Measurements from ENCODE around the gene DNAH8. TPM values are rescaled to one million over a fixed set of nuclear protein-coding genes. Genes with fewer than 3 reads are reported as not detected.
A peak's percentile ranks its signal among the peaks of the same experiment; 100 is the strongest.

Gene DNAH8
- total RNA-seq, 1 donor from 2014 or later: not detected

DNA sequence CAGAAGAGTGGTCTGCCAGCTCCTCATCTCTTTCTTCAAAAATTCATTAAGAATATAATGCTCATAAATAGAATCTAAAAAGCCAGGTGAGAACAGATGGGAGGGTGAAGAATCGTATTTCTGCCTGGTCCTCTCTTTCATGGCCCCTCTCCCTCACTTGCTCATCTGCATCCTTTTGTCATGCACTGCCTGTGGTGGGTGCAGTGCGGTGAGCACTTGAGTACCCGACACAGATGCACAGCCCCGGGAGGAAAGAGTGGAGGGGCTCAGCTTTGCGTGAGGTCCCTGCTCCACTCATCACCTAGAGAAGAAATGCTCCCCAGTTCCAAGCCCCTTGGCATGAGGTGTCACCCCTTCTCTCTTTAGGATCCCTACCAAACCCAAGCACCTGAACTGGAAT, 275.4 kb downstream of the DNAH8 start:
- H3K4me1 Mint-ChIP-seq (ENCODE audit: low read depth, unreplicated experiment): no peaks in the 10 kb centered on the region
- Histone ChIP-seq H3K4me2 (ENCODE audit: low read length) (no peak overlapping the region), H3K79me2 (ENCODE audit: insufficient read depth, low read length) (no peaks in the 10 kb centered on the region), H3K36me3 (ENCODE audit: insufficient read depth, low read length) (no peaks in the 10 kb centered on the region), H3K9me3 (ENCODE audit: insufficient read depth, low read depth, low read length) (no peaks in the 10 kb centered on the region), H3K9ac (ENCODE audit: low read length) (no peak overlapping the region), H3K27me3 (ENCODE audit: insufficient read depth, low read length) (no peaks in the 10 kb centered on the region), H3K4me3 (ENCODE audit: insufficient read depth, low read depth, low read length) (no peak overlapping the region), H3K27ac (ENCODE audit: low read depth, low read length) (no peak overlapping the region), H2AFZ (ENCODE audit: low read depth, low read length) (no peak overlapping the region), H3K4me1 (ENCODE audit: insufficient read depth, low read length) (no peaks in the 10 kb centered on the region), H4K20me1 (ENCODE audit: insufficient read depth, low read length) (no peaks in the 10 kb centered on the region)
- peaks cover 4% of the 10 kb centered on the region for H3K27me3 Mint-ChIP-seq (ENCODE audit: low read depth, unreplicated experiment)
- no peaks in the 10 kb centered on the region for H3K36me3 Mint-ChIP-seq (ENCODE audit: low read depth, unreplicated experiment)
- TF ChIP-seq, protein P1, sequence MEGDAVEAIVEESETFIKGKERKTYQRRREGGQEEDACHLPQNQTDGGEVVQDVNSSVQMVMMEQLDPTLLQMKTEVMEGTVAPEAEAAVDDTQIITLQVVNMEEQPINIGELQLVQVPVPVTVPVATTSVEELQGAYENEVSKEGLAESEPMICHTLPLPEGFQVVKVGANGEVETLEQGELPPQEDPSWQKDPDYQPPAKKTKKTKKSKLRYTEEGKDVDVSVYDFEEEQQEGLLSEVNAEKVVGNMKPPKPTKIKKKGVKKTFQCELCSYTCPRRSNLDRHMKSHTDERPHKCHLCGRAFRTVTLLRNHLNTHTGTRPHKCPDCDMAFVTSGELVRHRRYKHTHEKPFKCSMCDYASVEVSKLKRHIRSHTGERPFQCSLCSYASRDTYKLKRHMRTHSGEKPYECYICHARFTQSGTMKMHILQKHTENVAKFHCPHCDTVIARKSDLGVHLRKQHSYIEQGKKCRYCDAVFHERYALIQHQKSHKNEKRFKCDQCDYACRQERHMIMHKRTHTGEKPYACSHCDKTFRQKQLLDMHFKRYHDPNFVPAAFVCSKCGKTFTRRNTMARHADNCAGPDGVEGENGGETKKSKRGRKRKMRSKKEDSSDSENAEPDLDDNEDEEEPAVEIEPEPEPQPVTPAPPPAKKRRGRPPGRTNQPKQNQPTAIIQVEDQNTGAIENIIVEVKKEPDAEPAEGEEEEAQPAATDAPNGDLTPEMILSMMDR (IDR thresholded peaks at IDR 0.05; ENCODE audit: insufficient read depth, low read depth, low read length): no peak
- no peak for TF ChIP-seq EZH2 (IDR thresholded peaks at IDR 0.05; ENCODE audit: insufficient read depth, low read length)
- no peak overlapping the region for H3K4me3 Mint-ChIP-seq (ENCODE audit: unreplicated experiment)
- DNase-seq (ENCODE audit: low read depth) (no peak), FAIRE-seq (no peak)
- H3K9me3 Mint-ChIP-seq (ENCODE audit: unreplicated experiment): no peaks in the 10 kb centered on the region
- H3K27ac Mint-ChIP-seq (ENCODE audit: unreplicated experiment): no peak overlapping the region

DNA sequence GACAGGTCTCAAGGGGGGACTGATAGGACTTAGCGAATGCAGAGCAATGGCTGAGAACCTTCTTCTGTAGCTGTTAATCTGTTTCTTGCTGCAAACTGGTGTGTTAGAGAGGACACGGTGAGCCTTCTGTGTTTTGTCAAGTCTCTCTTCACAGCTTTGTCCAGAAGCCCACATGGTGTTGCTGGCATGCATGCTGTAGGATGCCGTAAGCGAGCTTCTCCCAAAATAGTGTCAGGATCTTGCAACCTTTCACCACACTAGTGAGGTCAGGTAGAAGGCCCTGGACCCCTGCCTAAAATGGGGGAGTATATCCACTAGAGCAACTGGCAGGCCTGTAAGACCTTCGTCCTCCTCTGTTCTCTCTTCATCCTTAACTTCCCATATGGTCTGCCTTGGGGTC, 281.6 kb downstream of the DNAH8 start:
- DNase-seq (ENCODE audit: low read depth): no peak
- FAIRE-seq: no peak
- H3K36me3 Mint-ChIP-seq (ENCODE audit: low read depth, unreplicated experiment): no peaks in the 10 kb centered on the region
- Histone ChIP-seq H3K36me3 (ENCODE audit: insufficient read depth, low read length) (no peaks in the 10 kb centered on the region), H3K4me2 (ENCODE audit: low read length) (no peak overlapping the region), H3K9ac (ENCODE audit: low read length) (no peak overlapping the region), H3K9me3 (ENCODE audit: insufficient read depth, low read depth, low read length) (no peaks in the 10 kb centered on the region), H3K27ac (ENCODE audit: low read depth, low read length) (no peak overlapping the region), H3K27me3 (ENCODE audit: insufficient read depth, low read length) (peaks cover 2% of the 10 kb centered on the region), H4K20me1 (ENCODE audit: insufficient read depth, low read length) (no peaks in the 10 kb centered on the region), H3K79me2 (ENCODE audit: insufficient read depth, low read length) (no peaks in the 10 kb centered on the region), H2AFZ (ENCODE audit: low read depth, low read length) (no peak overlapping the region), H3K4me1 (ENCODE audit: insufficient read depth, low read length) (no peaks in the 10 kb centered on the region), H3K4me3 (ENCODE audit: insufficient read depth, low read depth, low read length) (no peak overlapping the region)
- no peak overlapping the region for H3K4me3 Mint-ChIP-seq (ENCODE audit: unreplicated experiment)
- no peaks in the 10 kb centered on the region for H3K9me3 Mint-ChIP-seq (ENCODE audit: unreplicated experiment)
- H3K27ac Mint-ChIP-seq (ENCODE audit: unreplicated experiment): no peak overlapping the region
- peaks cover 26% of the 10 kb centered on the region for H3K27me3 Mint-ChIP-seq (ENCODE audit: low read depth, unreplicated experiment)
- TF ChIP-seq EZH2 (IDR thresholded peaks at IDR 0.05; ENCODE audit: insufficient read depth, low read length): no peak
- H3K4me1 Mint-ChIP-seq (ENCODE audit: low read depth, unreplicated experiment): no peaks in the 10 kb centered on the region

DNA sequence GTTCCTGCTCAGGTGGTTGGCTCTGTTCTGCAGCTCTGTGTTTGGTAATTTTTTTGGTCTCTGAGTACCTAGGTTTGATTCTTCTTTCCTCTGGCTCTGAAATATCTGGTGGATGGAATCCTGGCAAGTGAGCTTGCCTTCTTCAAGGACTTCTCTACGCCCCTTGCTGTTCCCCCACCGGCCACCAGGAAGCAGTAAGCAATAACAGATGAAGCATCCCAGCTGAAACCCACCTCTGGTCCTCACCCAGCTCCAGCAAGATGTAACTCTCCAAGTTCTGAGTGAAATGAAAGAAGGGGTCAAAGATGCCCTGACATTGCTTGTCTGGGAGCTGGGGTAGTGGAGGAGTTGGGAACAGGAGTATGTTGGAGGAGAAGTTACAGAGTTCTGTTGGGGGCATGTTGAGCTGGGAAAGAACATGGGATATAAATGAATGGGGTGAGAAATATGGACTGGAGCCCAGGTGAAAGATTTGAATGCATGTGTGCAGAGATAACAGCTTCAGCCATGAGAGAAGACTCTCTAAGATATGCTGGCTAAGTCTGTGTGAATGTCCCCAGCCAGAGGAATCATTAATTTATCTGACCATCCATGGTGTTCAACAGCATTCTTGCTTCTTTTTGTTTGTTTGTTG, 282.1 kb downstream of the DNAH8 start:
- Mint-ChIP-seq H3K4me3 (ENCODE audit: unreplicated experiment) (no peak overlapping the region), H3K36me3 (ENCODE audit: low read depth, unreplicated experiment) (no peaks in the 10 kb centered on the region), H3K4me1 (ENCODE audit: low read depth, unreplicated experiment) (no peaks in the 10 kb centered on the region), H3K27me3 (ENCODE audit: low read depth, unreplicated experiment) (peaks cover 32% of the 10 kb centered on the region), H3K27ac (ENCODE audit: unreplicated experiment) (no peak overlapping the region), H3K9me3 (ENCODE audit: unreplicated experiment) (no peaks in the 10 kb centered on the region)
- Histone ChIP-seq H3K27me3 (ENCODE audit: insufficient read depth, low read length) (peaks cover 2% of the 10 kb centered on the region), H3K36me3 (ENCODE audit: insufficient read depth, low read length) (no peaks in the 10 kb centered on the region), H3K9me3 (ENCODE audit: insufficient read depth, low read depth, low read length) (no peaks in the 10 kb centered on the region), H3K79me2 (ENCODE audit: insufficient read depth, low read length) (no peaks in the 10 kb centered on the region), H3K9ac (ENCODE audit: low read length) (no peak overlapping the region), H3K27ac (ENCODE audit: low read depth, low read length) (no peak overlapping the region), H4K20me1 (ENCODE audit: insufficient read depth, low read length) (no peaks in the 10 kb centered on the region), H2AFZ (ENCODE audit: low read depth, low read length) (no peak overlapping the region), H3K4me1 (ENCODE audit: insufficient read depth, low read length) (no peaks in the 10 kb centered on the region), H3K4me2 (ENCODE audit: low read length) (no peak overlapping the region), H3K4me3 (ENCODE audit: insufficient read depth, low read depth, low read length) (no peak overlapping the region)
- DNase-seq (ENCODE audit: low read depth) (no peak), FAIRE-seq (no peak)
- TF ChIP-seq EZH2 (IDR thresholded peaks at IDR 0.05; ENCODE audit: insufficient read depth, low read length): no peak
- TF ChIP-seq, protein P1 (IDR thresholded peaks at IDR 0.05; ENCODE audit: insufficient read depth, low read depth, low read length): peak; percentile 44
